ENCODE measurements around the gene SAMD4A.
"Not testable (repeated sequence)": the region's sequence is repeated elsewhere in the genome, so short reads cannot be mapped to it uniquely, and the experiment has no call there.

SAMD4A gene

DNA sequence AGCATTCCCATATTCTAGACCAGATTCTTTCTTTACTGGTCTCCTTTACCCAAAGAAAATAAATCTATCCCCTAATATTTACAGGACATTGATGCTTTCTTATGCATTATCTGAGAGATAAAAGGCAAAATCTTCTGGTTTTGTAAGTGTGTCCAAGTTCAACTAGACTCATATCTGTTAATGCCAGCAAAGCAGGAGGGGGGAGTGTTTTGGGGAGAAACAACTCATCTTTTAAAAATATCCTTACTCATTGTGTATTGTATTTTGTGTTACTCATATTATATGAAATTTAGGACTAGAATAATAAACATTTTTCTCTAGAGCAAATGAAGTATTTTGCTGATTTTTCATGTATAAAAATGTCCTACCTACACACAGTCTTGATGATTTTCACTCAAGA is 54.8 kb downstream of the SAMD4A start:
- H3K27me3 ChIP-seq (ENCODE audit: insufficient read depth, low read length), result no peaks in the 10 kb centered on the region
- no peak overlapping the region for H3K4me2 ChIP-seq (ENCODE audit: low read length)
- H3K9me2 ChIP-seq (ENCODE audit: low read depth, low read length), result no peaks in the 10 kb centered on the region
- no peak overlapping the region for H3K4me3 ChIP-seq (ENCODE audit: low read depth, low read length, poor library complexity, severe bottlenecking)
- TF ChIP-seq, protein P1, sequence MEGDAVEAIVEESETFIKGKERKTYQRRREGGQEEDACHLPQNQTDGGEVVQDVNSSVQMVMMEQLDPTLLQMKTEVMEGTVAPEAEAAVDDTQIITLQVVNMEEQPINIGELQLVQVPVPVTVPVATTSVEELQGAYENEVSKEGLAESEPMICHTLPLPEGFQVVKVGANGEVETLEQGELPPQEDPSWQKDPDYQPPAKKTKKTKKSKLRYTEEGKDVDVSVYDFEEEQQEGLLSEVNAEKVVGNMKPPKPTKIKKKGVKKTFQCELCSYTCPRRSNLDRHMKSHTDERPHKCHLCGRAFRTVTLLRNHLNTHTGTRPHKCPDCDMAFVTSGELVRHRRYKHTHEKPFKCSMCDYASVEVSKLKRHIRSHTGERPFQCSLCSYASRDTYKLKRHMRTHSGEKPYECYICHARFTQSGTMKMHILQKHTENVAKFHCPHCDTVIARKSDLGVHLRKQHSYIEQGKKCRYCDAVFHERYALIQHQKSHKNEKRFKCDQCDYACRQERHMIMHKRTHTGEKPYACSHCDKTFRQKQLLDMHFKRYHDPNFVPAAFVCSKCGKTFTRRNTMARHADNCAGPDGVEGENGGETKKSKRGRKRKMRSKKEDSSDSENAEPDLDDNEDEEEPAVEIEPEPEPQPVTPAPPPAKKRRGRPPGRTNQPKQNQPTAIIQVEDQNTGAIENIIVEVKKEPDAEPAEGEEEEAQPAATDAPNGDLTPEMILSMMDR (IDR thresholded peaks at IDR 0.05; ENCODE audit: low read length), result no peak
- no peak for TF ChIP-seq EZH2 (IDR thresholded peaks at IDR 0.05; ENCODE audit: borderline replicate concordance, low read length)
- H3K27ac ChIP-seq (ENCODE audit: low read depth, low read length, poor library complexity, severe bottlenecking), result no peak overlapping the region
- H2AFZ ChIP-seq (ENCODE audit: low read length), result no peak overlapping the region
- H3K36me3 ChIP-seq (ENCODE audit: insufficient read depth, low read length), result no peaks in the 10 kb centered on the region
- no peaks in the 10 kb centered on the region for H3K79me2 ChIP-seq (ENCODE audit: insufficient read depth, low read length)
- H3F3A ChIP-seq (ENCODE audit: insufficient read depth, low read length), result no peaks in the 10 kb centered on the region
- H3K9ac ChIP-seq (ENCODE audit: low read length), result no peak overlapping the region
- no peaks in the 10 kb centered on the region for H3K9me3 ChIP-seq (ENCODE audit: low read length)
- H3K4me1 ChIP-seq (ENCODE audit: insufficient read depth, low read length, severe bottlenecking), result no peaks in the 10 kb centered on the region
- H4K20me1 ChIP-seq (ENCODE audit: insufficient read depth, low read length), result no peaks in the 10 kb centered on the region

DNA sequence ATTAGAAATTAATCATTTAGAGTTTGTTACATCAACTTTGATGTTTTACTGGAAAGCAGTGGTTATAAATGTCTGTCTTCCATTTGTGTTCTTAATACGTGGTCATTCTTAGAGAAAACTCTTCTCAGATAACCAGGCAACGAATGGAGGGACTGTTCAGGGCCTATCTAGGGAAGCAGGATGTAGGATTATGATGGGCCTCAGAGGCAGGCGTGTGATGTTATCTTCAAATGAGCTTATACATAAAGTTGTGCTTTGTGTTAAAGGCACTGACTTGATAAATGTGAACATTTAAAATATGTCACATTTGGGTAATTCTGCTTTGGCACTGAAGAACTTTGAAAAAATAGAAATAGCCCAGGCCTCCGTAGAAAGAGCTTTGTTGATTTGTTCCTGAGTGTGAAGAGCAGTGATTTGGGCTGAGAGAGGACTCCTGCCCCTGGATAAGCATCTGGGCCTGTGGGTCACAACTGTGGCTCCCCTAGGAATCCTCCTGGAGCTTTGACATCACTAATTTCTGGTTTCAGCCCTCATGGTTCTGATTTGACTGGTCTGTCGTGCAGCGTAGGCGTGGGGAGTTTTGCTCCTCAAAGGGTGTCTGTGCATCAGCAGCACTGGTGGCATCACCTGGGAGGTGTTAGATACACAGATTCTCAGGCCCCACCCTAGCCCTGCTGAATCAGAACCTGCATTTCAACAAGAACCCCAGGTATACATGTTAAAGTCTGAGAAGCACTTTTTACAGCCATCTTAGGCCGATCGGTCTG is 55.4 kb downstream of the SAMD4A start:
- H3K9me2 ChIP-seq (ENCODE audit: low read depth, low read length), result no peaks in the 10 kb centered on the region
- H3K79me2 ChIP-seq (ENCODE audit: insufficient read depth, low read length), result no peaks in the 10 kb centered on the region

DNA sequence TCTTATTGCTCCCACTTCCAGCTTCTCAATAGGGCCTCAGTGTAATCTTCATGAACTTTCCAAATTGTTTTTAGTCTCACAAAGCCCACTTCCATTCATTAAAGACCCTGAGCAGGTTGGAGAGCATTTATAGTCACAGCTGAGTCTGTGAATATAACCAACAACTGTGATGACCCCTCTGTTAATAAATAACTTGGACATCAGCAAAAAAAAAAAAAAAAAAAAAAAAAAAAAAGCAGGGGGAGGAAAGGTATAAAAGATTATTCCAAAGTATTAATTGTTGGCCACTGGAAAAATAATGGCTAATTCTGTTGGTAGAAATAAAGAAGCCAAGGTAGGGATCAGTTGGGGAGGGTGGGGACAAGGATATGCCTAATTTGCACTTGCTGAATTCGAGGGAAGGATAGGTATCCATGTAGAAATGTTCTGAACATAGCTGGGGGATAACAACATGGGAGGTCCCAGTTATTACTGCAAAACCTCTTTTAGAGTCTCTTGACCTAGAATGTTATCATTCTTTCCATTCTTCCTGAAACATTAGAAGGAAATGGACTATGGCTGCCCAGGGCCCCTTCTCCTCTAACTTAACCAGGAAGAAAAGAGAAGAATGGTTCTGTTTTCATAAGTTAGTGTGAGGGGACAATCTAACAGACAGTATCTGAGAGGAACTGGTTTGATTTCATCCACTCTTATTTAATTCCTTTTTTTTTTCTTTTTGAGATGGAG is 56.5 kb downstream of the SAMD4A start:
- Histone ChIP-seq H3K4me3 (ENCODE audit: low read depth, low read length, poor library complexity, severe bottlenecking) (no peak overlapping the region), H3F3A (ENCODE audit: insufficient read depth, low read length) (no peaks in the 10 kb centered on the region), H3K4me2 (ENCODE audit: low read length) (no peak overlapping the region), H3K36me3 (ENCODE audit: insufficient read depth, low read length) (no peaks in the 10 kb centered on the region), H3K27ac (ENCODE audit: low read depth, low read length, poor library complexity, severe bottlenecking) (no peak overlapping the region), H2AFZ (ENCODE audit: low read length) (no peak overlapping the region), H3K9me3 (ENCODE audit: low read length) (no peaks in the 10 kb centered on the region), H3K79me2 (ENCODE audit: insufficient read depth, low read length) (no peaks in the 10 kb centered on the region), H3K9ac (ENCODE audit: low read length) (no peak overlapping the region), H4K20me1 (ENCODE audit: insufficient read depth, low read length) (no peaks in the 10 kb centered on the region), H3K9me2 (ENCODE audit: low read depth, low read length) (no peaks in the 10 kb centered on the region), H3K4me1 (ENCODE audit: insufficient read depth, low read length, severe bottlenecking) (no peaks in the 10 kb centered on the region), H3K27me3 (ENCODE audit: insufficient read depth, low read length) (no peaks in the 10 kb centered on the region)
- TF ChIP-seq EZH2 (IDR thresholded peaks at IDR 0.05; ENCODE audit: borderline replicate concordance, low read length), result no peak

More for the DNA sequence above, 55.4 kb downstream of the SAMD4A start:
- H3K4me1 ChIP-seq (ENCODE audit: insufficient read depth, low read length, severe bottlenecking), result no peaks in the 10 kb centered on the region
- no peak overlapping the region for H3K4me3 ChIP-seq (ENCODE audit: low read depth, low read length, poor library complexity, severe bottlenecking)
- H3K27me3 ChIP-seq (ENCODE audit: insufficient read depth, low read length), result no peaks in the 10 kb centered on the region
- no peak overlapping the region for H2AFZ ChIP-seq (ENCODE audit: low read length)
- no peaks in the 10 kb centered on the region for H3F3A ChIP-seq (ENCODE audit: insufficient read depth, low read length)
- no peaks in the 10 kb centered on the region for H3K36me3 ChIP-seq (ENCODE audit: insufficient read depth, low read length)
- no peak overlapping the region for H3K9ac ChIP-seq (ENCODE audit: low read length)
- H3K9me3 ChIP-seq (ENCODE audit: low read length), result no peaks in the 10 kb centered on the region
- H3K27ac ChIP-seq (ENCODE audit: low read depth, low read length, poor library complexity, severe bottlenecking), result no peak overlapping the region
- H4K20me1 ChIP-seq (ENCODE audit: insufficient read depth, low read length), result no peaks in the 10 kb centered on the region
- H3K4me2 ChIP-seq (ENCODE audit: low read length), result no peak overlapping the region
- TF ChIP-seq, protein P1 (IDR thresholded peaks at IDR 0.05; ENCODE audit: low read length), result no peak

DNA sequence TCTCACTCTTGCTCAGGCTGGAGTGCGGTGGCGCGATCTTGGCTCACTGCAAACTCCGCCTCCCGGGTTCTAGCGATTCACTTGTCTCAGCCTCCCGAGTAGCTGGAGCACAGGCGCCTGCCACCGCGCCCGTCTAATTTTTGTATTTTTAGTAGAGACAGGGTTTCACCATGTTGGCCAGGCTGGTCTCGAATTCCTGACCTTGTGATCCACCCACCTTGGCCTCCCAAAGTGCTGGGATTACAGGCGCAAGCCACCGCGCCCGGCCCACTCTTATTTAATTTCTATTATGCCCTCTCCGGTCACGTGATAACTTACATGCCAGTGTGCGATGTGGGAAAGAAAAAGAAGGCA is 57.1 kb downstream of the SAMD4A start:
- H3K4me2 ChIP-seq (ENCODE audit: low read length); H3K79me2 ChIP-seq (ENCODE audit: insufficient read depth, low read length); H2AFZ ChIP-seq (ENCODE audit: low read length); H3K27ac ChIP-seq (ENCODE audit: low read depth, low read length, poor library complexity, severe bottlenecking); H3K4me1 ChIP-seq (ENCODE audit: insufficient read depth, low read length, severe bottlenecking); H3K9ac ChIP-seq (ENCODE audit: low read length); H3F3A ChIP-seq (ENCODE audit: insufficient read depth, low read length); H3K4me3 ChIP-seq (ENCODE audit: low read depth, low read length, poor library complexity, severe bottlenecking); H3K36me3 ChIP-seq (ENCODE audit: insufficient read depth, low read length); H3K27me3 ChIP-seq (ENCODE audit: insufficient read depth, low read length); H4K20me1 ChIP-seq (ENCODE audit: insufficient read depth, low read length); H3K9me2 ChIP-seq (ENCODE audit: low read depth, low read length); H3K9me3 ChIP-seq (ENCODE audit: low read length): not testable (repeated sequence)

Measured in OCI-LY1 (cell line).